Esophagus squamous epithelium (tissue), 5 donors: ENCODE measurements around the gene NUTF2. TPM values are rescaled to one million over a fixed set of nuclear protein-coding genes. Genes with fewer than 3 reads are reported as not detected.

Experiments used
- DNase-seq: peaks from one replicate; lab custom pipeline; 2025; lab: John Stamatoyannopoulos, UW
- H3K27ac ChIP-seq, 4 donors: fragments of 200-600 bp; sonication (generic); one replicate each; pipeline ENCODE4 v1.5.1; 2016 to 2019; ENCODE audit warnings: mild to moderate bottlenecking in 1 of 4
- H3K27me3 ChIP-seq, 4 donors: fragments of 200-600 bp; sonication (generic); 1 replicate in 3 of 4; 2 replicates in 1 of 4; pipeline versions ENCODE4 v1.5.1 to v1.6.0; 2017 to 2021; ENCODE audit warnings: antibody characterized with exemption in 1 of 4
- H3K36me3 ChIP-seq, 3 donors: fragments of 200-600 bp; sonication (generic); one replicate each; pipeline ENCODE4 v1.5.1; 2016 to 2019
- H3K4me1 ChIP-seq, 3 donors: fragments of 200-600 bp; sonication (generic); one replicate each; pipeline ENCODE4 v1.5.1; 2017 to 2019
- H3K4me3 ChIP-seq, 4 donors: fragments of 200-600 bp; sonication (generic); 1 replicate in 3 of 4; 2 replicates in 1 of 4; pipeline ENCODE4 v1.5.1; 2016 to 2019; ENCODE audit warnings: mild to moderate bottlenecking in 2 of 4, moderate library complexity in 1 of 4
- H3K9me3 ChIP-seq, 3 donors: fragments of 200-600 bp; sonication (generic); one replicate each; pipeline ENCODE4 v1.5.1; 2016 to 2019
- POLR2A ChIP-seq, 4 donors: fragments of 450-650 bp; IDR thresholded peaks; one replicate each; pipeline ENCODE4 v1.6.1; 2017; ENCODE audit warnings: antibody characterized with exemption in 4 of 4, mild to moderate bottlenecking in 4 of 4, moderate library complexity in 3 of 4
- WGBS, 2 donors: methylation state at CpG; one replicate each; pipeline ENCODE4 v1.1.5; 2018; 5-methylcytosine and 5-hydroxymethylcytosine counted together
- intact Hi-C: fragments of 100-400 bp; cut with DNase I; formaldehyde crosslinking; loops from one replicate; pipeline ENCODE4 v1.15.0; 2022
- total RNA-seq, 4 donors: library from RNA; depleted of rRNA; stranded (reverse); fragments of >200 nt; gene quantifications; one replicate each; pipeline ENCODE4 v1.1.0, GENCODE V29; 2016
- TF ChIP-seq, protein P1 (sequence below), 6 experiments: fragments of 450-650 bp in 4 of 6; fragments of 200-600 bp in 2 of 6; sonication (generic) in 2 of 6; IDR thresholded peaks; one replicate each; pipeline ENCODE4 v1.5.1; 2016 to 2019; ENCODE audit warnings: antibody characterized with exemption in 6 of 6, mild to moderate bottlenecking in 4 of 6, moderate library complexity in 4 of 6
- donor health status: DM: yes; HTN: yes; CAD: no.

NUTF2 gene
- total RNA-seq, 4 donors from 2014 or later = 41.4 to 85.1 (median 63.7) TPM

DNA sequence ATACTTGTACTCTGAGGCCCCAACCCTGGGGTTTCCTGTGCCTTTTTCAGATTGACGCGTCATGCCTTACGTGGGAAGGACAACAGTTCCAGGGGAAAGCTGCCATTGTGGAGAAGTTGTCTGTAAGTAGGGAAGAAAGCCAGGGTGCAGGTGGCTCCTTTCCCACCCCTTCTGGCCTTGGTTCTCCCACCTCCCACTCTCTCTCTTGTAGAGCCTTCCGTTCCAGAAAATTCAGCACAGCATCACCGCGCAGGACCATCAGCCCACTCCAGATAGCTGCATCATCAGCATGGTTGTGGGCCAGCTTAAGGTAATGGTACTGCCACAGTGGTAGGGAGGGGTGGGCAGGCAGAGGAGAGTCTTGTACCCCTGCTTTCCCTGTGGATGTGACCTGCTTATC is 21.6 kb downstream of the NUTF2 start:
- intact Hi-C loops = no loop called here
- H3K4me3 ChIP-seq = no peak overlapping the region
- H3K27ac ChIP-seq = no peak overlapping the region
- peaks cover 0 to 73% (median 34%) of the 10 kb centered on the region in 3 donors for H3K36me3 ChIP-seq
- no peaks in the 10 kb centered on the region for H3K27me3 ChIP-seq
- H3K9me3 ChIP-seq = no peaks in the 10 kb centered on the region
- peaks cover 8 to 34% (median 14%) of the 10 kb centered on the region in 3 donors for H3K4me1 ChIP-seq
- WGBS, 2 donors = 97 to 98% methylated on average over 6 of the region's 6 CpGs
- no peak for DNase-seq
- TF ChIP-seq, protein P1, sequence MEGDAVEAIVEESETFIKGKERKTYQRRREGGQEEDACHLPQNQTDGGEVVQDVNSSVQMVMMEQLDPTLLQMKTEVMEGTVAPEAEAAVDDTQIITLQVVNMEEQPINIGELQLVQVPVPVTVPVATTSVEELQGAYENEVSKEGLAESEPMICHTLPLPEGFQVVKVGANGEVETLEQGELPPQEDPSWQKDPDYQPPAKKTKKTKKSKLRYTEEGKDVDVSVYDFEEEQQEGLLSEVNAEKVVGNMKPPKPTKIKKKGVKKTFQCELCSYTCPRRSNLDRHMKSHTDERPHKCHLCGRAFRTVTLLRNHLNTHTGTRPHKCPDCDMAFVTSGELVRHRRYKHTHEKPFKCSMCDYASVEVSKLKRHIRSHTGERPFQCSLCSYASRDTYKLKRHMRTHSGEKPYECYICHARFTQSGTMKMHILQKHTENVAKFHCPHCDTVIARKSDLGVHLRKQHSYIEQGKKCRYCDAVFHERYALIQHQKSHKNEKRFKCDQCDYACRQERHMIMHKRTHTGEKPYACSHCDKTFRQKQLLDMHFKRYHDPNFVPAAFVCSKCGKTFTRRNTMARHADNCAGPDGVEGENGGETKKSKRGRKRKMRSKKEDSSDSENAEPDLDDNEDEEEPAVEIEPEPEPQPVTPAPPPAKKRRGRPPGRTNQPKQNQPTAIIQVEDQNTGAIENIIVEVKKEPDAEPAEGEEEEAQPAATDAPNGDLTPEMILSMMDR (IDR thresholded peaks at IDR 0.05) = no peak
- no peak for TF ChIP-seq POLR2A (IDR thresholded peaks at IDR 0.05)

DNA sequence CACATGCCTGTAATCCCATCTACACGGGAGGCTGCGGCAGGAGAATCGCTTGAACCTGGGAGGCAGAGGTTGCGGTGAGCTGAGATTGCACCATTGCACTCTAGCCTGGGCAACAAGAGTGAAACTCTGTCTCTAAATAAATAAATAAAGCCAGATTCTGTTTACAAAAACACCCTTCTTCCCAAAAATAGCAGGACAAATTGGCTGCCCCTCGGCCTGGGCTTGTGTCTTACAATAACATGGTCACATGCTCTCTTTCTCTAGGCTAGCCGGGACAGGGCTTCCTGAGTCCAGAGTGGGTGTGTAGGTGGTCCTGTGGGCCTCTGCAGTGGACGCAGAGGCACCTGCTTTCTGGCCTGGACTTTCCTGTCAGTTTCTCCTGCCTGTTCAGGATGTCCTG is 22.9 kb downstream of the NUTF2 start:
- no peak overlapping the region for H3K27ac ChIP-seq
- H3K27me3 ChIP-seq = no peaks in the 10 kb centered on the region
- no peak for TF ChIP-seq POLR2A (IDR thresholded peaks at IDR 0.05)
- TF ChIP-seq, protein P1 (IDR thresholded peaks at IDR 0.05) = no peak
- peaks cover 0 to 73% (median 34%) of the 10 kb centered on the region in 3 donors for H3K36me3 ChIP-seq
- intact Hi-C loops = no loop called here
- DNase-seq = no peak
- 70 to 71% methylated on average over 7 of the region's 7 CpGs for WGBS, 2 donors
- H3K4me3 ChIP-seq = no peak overlapping the region
- peaks cover 13 to 36% (median 13%) of the 10 kb centered on the region in 3 donors for H3K4me1 ChIP-seq
- H3K9me3 ChIP-seq = no peaks in the 10 kb centered on the region

GRCh38 chr16:67871256-67871655 is 24.5 kb downstream of the NUTF2 start:
- Histone ChIP-seq H3K4me1 (peaks cover 20 to 45% (median 22%) of the 10 kb centered on the region in 3 donors), H3K36me3 (peaks cover 0 to 65% (median 30%) of the 10 kb centered on the region in 3 donors), H3K9me3 (no peaks in the 10 kb centered on the region), H3K4me3 (no peak overlapping the region), H3K27me3 (no peaks in the 10 kb centered on the region), H3K27ac (no peak overlapping the region)
- 50 to 54% methylated on average over 1 of the region's 3 CpGs for WGBS, 2 donors
- intact Hi-C loops = no loop called here
- no peak for TF ChIP-seq POLR2A (IDR thresholded peaks at IDR 0.05)
- TF ChIP-seq, protein P1 (IDR thresholded peaks at IDR 0.05) = no peak
- DNase-seq = no peak

GRCh38 chr16:67872131-67872630 is 25.4 kb downstream of the NUTF2 start:
- peaks cover 20 to 45% (median 22%) of the 10 kb centered on the region in 3 donors for H3K4me1 ChIP-seq
- H3K4me3 ChIP-seq = peak overlapping the region in 3 of 4 donors; percentile 77 to 97 (median 90)
- H3K36me3 ChIP-seq = peaks cover 0 to 65% (median 37%) of the 10 kb centered on the region in 3 donors
- intact Hi-C loops = no loop called here
- WGBS, 2 donors = 70 to 79% methylated on average over 2 of the region's 2 CpGs
- no peak for DNase-seq
- H3K27me3 ChIP-seq = no peaks in the 10 kb centered on the region
- H3K9me3 ChIP-seq = no peaks in the 10 kb centered on the region
- TF ChIP-seq POLR2A (IDR thresholded peaks at IDR 0.05) = no peak
- TF ChIP-seq, protein P1 (IDR thresholded peaks at IDR 0.05) = no peak
- H3K27ac ChIP-seq = peak overlapping the region; percentile 86 to 92 (median 86)

GRCh38 chr16:67872631-67873434 is 26.1 kb downstream of the NUTF2 start, which contains the start of gene EDC4:
Gene EDC4 (plus strand): TSS chr16:67873052. CDS start chr16:67873262, 210 bp downstream.
- H3K27ac ChIP-seq = peak within 1 kb of the TSS; percentile 86 to 92 (median 86)
- no peaks in the 10 kb centered on the region for H3K9me3 ChIP-seq
- WGBS, 2 donors = 0 to 8% methylated on average over 2 to 17 of the region's 72 CpGs
- intact Hi-C loops = no loop called here
- DNase-seq = peak; percentile 16
- TF ChIP-seq POLR2A (IDR thresholded peaks at IDR 0.05) = peak in 2 of 4 donors; percentile 47 to 61
- TF ChIP-seq, protein P1 (IDR thresholded peaks at IDR 0.05) = peak in 1 of 6 experiments; percentile 17
- no peaks in the 10 kb centered on the region for H3K27me3 ChIP-seq
- peak within 1 kb of the TSS; percentile 77 to 97 (median 90) for H3K4me3 ChIP-seq
- H3K4me1 ChIP-seq = peaks cover 20 to 45% (median 22%) of the 10 kb centered on the region in 3 donors
- H3K36me3 ChIP-seq = peaks cover 6 to 65% (median 38%) of the 10 kb centered on the region in 3 donors
